ENCODE data around the gene RPA1. TPM values are rescaled to one million over a fixed set of nuclear protein-coding genes. Genes with fewer than 3 reads are reported as not detected.

RPA1 gene
- total and polyA plus RNA-seq, 2 of the 8 experiments (the other 6 are each of a cell fraction or from before 2014, with no cell fraction given), result 79.1 to 194 TPM

- Histone ChIP-seq H3K79me2 (ENCODE audit: control insufficient read depth in 1 of 2, insufficient read depth in 2 of 2, low read length in 2 of 2) (no peaks in the 10 kb centered on the region), H2BK12ac (ENCODE audit: low read depth, low read length) (no peak overlapping the region), H2BK15ac (ENCODE audit: low read length) (no peak overlapping the region), H3K9ac (replicated peaks in 1 of 4; ENCODE audit: extremely low read depth in 1 of 4, low read depth in 3 of 4, low read length in 3 of 4) (no peak overlapping the region), H3K4me2 (ENCODE audit: insufficient read depth in 1 of 2, low read depth in 2 of 2, low read length in 2 of 2) (no peak overlapping the region), H4K8ac (ENCODE audit: extremely low read depth, insufficient read depth, low read length) (no peak overlapping the region), H4K91ac (replicated peaks; ENCODE audit: insufficient read length, low read length) (no peak overlapping the region), H3K79me1 (ENCODE audit: low read depth, low read length) (no peaks in the 10 kb centered on the region), H3K56ac (replicated peaks; ENCODE audit: insufficient read length, low read depth, low read length) (no peak overlapping the region), H4K20me1 (replicated peaks in 1 of 2; ENCODE audit: control insufficient read depth in 1 of 2, insufficient read depth in 2 of 2, low read length in 2 of 2) (peaks cover 0 to 2% of the 10 kb centered on the region in 2 experiments), H3K27ac (ENCODE audit: low read depth, low read length) (no peak overlapping the region), H4K5ac (ENCODE audit: insufficient read length, low read depth, low read length) (no peak overlapping the region), H3K27me3 (replicated peaks in 1 of 4; ENCODE audit: control insufficient read depth in 3 of 4, extremely low read depth in 1 of 4, insufficient read depth in 3 of 4, low read length in 3 of 4) (no peaks in the 10 kb centered on the region), H3K23me2 (ENCODE audit: low read depth, low read length) (no peaks in the 10 kb centered on the region; the same call in 1 of the 2 replicates), H2BK5ac (ENCODE audit: low read depth, low read length) (no peak overlapping the region), H3K18ac (ENCODE audit: extremely low read depth, low read length) (no peak overlapping the region), H3K4me3 (ENCODE audit: extremely low read depth in 1 of 4, insufficient read depth in 2 of 4, low read depth in 3 of 4, low read length in 4 of 4) (no peak overlapping the region), H3K14ac (ENCODE audit: insufficient read length) (no peak overlapping the region), H3K9me3 (ENCODE audit: insufficient read depth in 2 of 2, low read depth in 1 of 2, low read length in 1 of 2) (no peaks in the 10 kb centered on the region), H2BK120ac (replicated peaks; ENCODE audit: low read depth, low read length) (no peak overlapping the region), H2AK5ac (ENCODE audit: low read depth, low read length) (no peak overlapping the region), H2BK20ac (ENCODE audit: low read length) (no peak overlapping the region), H2AFZ (ENCODE audit: low read length) (no peak overlapping the region), H3K4me1 (replicated peaks in 1 of 4; ENCODE audit: control insufficient read depth in 3 of 4, insufficient read depth in 4 of 4, low read length in 3 of 4) (no peaks in the 10 kb centered on the region), H3K36me3 (ENCODE audit: control insufficient read depth in 2 of 4, insufficient read depth in 4 of 4, low read length in 3 of 4) (peaks cover 37 to 66% (median 52%) of the 10 kb centered on the region in 4 experiments), H3K4ac (replicated peaks; ENCODE audit: insufficient read length, low read depth, low read length) (no peak overlapping the region), H3K23ac (ENCODE audit: insufficient read length) (no peak overlapping the region)
- DNase-seq (ENCODE audit: low read depth in 1 of 2, low spot score in 2 of 2) (no peak), FAIRE-seq (no peak)
- 93% methylated on average over 4 of the region's 4 CpGs; no CpG with 5 or more reads in 1 of the 2 experiments for WGBS, 2 experiments (ENCODE audit: extremely low coverage in 1 of 2, insufficient coverage in 1 of 2, insufficient read length in 1 of 2, insufficient replicate concordance in 2 of 2, low coverage in 1 of 2, low lambda C conversion rate in 2 of 2, missing lambda C conversion rate in 1 of 2)
- TF ChIP-seq RXRA (IDR thresholded peaks at IDR 0.05; ENCODE audit: insufficient read depth, low read depth, low read length), result no peak
- no peak for TF ChIP-seq BCL11A (IDR thresholded peaks at IDR 0.05; ENCODE audit: low read depth in 2 of 2, low read length in 2 of 2)
- no peak for TF ChIP-seq CBX8 (IDR thresholded peaks at IDR 0.05; ENCODE audit: borderline replicate concordance, low read depth, low read length)
- no peak for TF ChIP-seq CHD2 (IDR thresholded peaks at IDR 0.05; ENCODE audit: low read length)
- TF ChIP-seq ATF3 (IDR thresholded peaks at IDR 0.05; ENCODE audit: insufficient read depth, low read depth, low read length), result no peak
- TF ChIP-seq ASH2L (IDR thresholded peaks at IDR 0.05; ENCODE audit: low read length), result no peak
- no peak for TF ChIP-seq FOSL1 (IDR thresholded peaks at IDR 0.05; ENCODE audit: insufficient read depth, low read depth, low read length)
- TF ChIP-seq ZNF274 (IDR thresholded peaks at IDR 0.05; ENCODE audit: borderline replicate concordance, extremely low read depth, low read length), result no peak
- no peak for TF ChIP-seq SP2 (IDR thresholded peaks at IDR 0.05; ENCODE audit: low read length)
- TF ChIP-seq RBBP5 (IDR thresholded peaks at IDR 0.05; ENCODE audit: borderline replicate concordance, low read depth, low read length), result no peak
- TF ChIP-seq CTBP2 (IDR thresholded peaks at IDR 0.05; ENCODE audit: borderline replicate concordance, insufficient read depth, insufficient read length, low read length), result no peak
- ChIA-PET CTCF (ENCODE audit: partially characterized antibody) (interaction anchor here (0.6 to 1.4 kb wide), 2 partner anchors 11 to 292 kb away, joined by 3 to 4 read pairs; no protein-coding TSS in a partner anchor), POLR2A (ENCODE audit: partially characterized antibody) (no interaction called here)
Observed at GRCh38 chr17:1875597-1875996, 45.8 kb downstream of the RPA1 start.

All from H1 (cell line).